Measurements from ENCODE around the gene MEGF10. TPM values are rescaled to one million over a fixed set of nuclear protein-coding genes. Genes with fewer than 3 reads are reported as not detected.

Gene MEGF10
- total RNA-seq, 1 donor from 2014 or later, result 13.3 TPM

- no peak overlapping the region for H3K27ac Mint-ChIP-seq
- H3K4me3 Mint-ChIP-seq, result no peak overlapping the region
- H3K36me3 Mint-ChIP-seq, result no peaks in the 10 kb centered on the region
- no peaks in the 10 kb centered on the region for H3K27me3 Mint-ChIP-seq
- no peaks in the 10 kb centered on the region for H3K9me3 Mint-ChIP-seq
- H3K4me1 Mint-ChIP-seq (ENCODE audit: unreplicated experiment), result peaks cover 9% of the 10 kb centered on the region
- no peak for DNase-seq (ENCODE audit: extremely low spot score, unreplicated experiment)
- TF ChIP-seq, protein P1, sequence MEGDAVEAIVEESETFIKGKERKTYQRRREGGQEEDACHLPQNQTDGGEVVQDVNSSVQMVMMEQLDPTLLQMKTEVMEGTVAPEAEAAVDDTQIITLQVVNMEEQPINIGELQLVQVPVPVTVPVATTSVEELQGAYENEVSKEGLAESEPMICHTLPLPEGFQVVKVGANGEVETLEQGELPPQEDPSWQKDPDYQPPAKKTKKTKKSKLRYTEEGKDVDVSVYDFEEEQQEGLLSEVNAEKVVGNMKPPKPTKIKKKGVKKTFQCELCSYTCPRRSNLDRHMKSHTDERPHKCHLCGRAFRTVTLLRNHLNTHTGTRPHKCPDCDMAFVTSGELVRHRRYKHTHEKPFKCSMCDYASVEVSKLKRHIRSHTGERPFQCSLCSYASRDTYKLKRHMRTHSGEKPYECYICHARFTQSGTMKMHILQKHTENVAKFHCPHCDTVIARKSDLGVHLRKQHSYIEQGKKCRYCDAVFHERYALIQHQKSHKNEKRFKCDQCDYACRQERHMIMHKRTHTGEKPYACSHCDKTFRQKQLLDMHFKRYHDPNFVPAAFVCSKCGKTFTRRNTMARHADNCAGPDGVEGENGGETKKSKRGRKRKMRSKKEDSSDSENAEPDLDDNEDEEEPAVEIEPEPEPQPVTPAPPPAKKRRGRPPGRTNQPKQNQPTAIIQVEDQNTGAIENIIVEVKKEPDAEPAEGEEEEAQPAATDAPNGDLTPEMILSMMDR (conservative IDR thresholded peaks at IDR 0.05), result no peak
Observed at GRCh38 chr5:127445328-127445727, 154.7 kb downstream of the MEGF10 start.

DNA sequence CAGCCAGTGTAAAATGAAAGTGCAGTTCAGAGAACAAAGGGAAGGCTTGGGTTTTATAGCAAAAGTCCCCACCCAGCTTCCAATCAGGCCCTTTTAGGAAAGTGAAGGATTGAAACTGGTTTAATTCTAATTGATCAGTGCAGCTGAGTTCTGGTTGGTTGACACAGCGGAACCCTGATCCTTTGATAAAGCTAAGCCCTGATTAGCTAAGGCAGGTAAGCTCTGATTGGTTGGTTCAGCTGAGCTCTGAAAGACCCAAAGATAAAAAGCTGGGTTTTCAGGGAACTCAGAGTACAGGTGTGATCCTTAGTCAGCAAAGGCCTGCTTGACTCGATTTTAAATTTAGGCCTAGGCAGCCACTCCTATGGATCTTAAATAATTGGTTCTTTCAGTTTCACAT, 156.0 kb downstream of the MEGF10 start:
- Mint-ChIP-seq H3K4me3 (no peak overlapping the region), H3K36me3 (no peaks in the 10 kb centered on the region)

GRCh38 chr5:127447827-127448226, 157.2 kb downstream of the MEGF10 start:
- H3K9me3 Mint-ChIP-seq, result no peaks in the 10 kb centered on the region
- no peak overlapping the region for H3K27ac Mint-ChIP-seq
- no peak for DNase-seq (ENCODE audit: extremely low spot score, unreplicated experiment)

More for the DNA sequence above, 156.0 kb downstream of the MEGF10 start:
- Mint-ChIP-seq H3K4me1 (ENCODE audit: unreplicated experiment) (peaks cover 9% of the 10 kb centered on the region), H3K27ac (no peak overlapping the region), H3K27me3 (no peaks in the 10 kb centered on the region), H3K9me3 (no peaks in the 10 kb centered on the region)
- TF ChIP-seq, protein P1 (conservative IDR thresholded peaks at IDR 0.05), result no peak
- no peak for DNase-seq (ENCODE audit: extremely low spot score, unreplicated experiment)

DNA sequence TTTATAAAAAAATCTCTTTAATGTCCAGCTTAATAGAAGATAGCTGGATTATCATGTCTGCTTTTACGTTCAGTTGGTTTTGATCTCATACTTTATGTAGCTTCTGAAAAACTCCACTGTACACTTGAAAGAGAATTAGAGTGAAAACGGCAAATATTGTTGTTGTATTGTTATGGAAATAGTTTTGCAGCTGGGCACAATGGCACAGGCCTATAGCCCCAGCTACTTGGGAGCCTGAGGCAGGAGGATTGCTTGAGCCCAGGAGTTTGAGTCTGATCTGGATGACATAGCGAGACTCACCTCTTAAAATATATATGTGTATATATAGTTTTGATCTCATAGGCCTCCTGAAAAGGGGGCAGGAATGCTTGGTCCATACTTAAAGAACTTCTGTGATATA, 159.4 kb downstream of the MEGF10 start:
- Mint-ChIP-seq H3K4me1 (ENCODE audit: unreplicated experiment) (peaks cover 12% of the 10 kb centered on the region), H3K4me3 (no peak overlapping the region), H3K36me3 (no peaks in the 10 kb centered on the region), H3K27ac (no peak overlapping the region), H3K9me3 (no peaks in the 10 kb centered on the region), H3K27me3 (no peaks in the 10 kb centered on the region)
- TF ChIP-seq, protein P1 (conservative IDR thresholded peaks at IDR 0.05), result no peak
- DNase-seq (ENCODE audit: extremely low spot score, unreplicated experiment), result no peak

More at GRCh38 chr5:127447827-127448226, 157.2 kb downstream of the MEGF10 start:
- TF ChIP-seq, protein P1 (conservative IDR thresholded peaks at IDR 0.05), result no peak
- H3K4me1 Mint-ChIP-seq (ENCODE audit: unreplicated experiment), result peaks cover 12% of the 10 kb centered on the region
- no peaks in the 10 kb centered on the region for H3K36me3 Mint-ChIP-seq
- no peaks in the 10 kb centered on the region for H3K27me3 Mint-ChIP-seq
- H3K4me3 Mint-ChIP-seq, result no peak overlapping the region

DNA sequence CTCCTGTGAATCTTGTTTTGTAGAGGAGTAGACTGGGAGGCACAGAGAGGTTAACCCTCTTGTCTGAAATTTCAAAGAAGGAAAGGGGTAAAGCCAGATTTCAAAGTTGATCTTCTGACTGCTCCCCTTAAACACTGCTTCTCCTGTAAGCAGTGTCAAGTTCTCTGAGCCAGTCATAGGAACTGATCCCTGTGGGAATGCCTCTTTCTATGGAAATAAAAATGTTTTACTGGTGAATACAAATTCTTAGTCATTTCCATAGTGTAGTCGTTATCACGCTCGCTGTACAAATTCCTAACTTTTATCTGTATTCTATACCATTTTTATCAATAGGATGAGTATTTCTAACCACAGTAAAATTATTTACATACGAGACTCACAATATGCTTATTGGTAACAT, 160.5 kb downstream of the MEGF10 start:
- Mint-ChIP-seq H3K4me3 (no peak overlapping the region), H3K27ac (no peak overlapping the region), H3K36me3 (no peaks in the 10 kb centered on the region), H3K27me3 (no peaks in the 10 kb centered on the region), H3K9me3 (no peaks in the 10 kb centered on the region), H3K4me1 (ENCODE audit: unreplicated experiment) (peaks cover 4% of the 10 kb centered on the region)
- TF ChIP-seq, protein P1 (conservative IDR thresholded peaks at IDR 0.05), result no peak
- DNase-seq (ENCODE audit: extremely low spot score, unreplicated experiment), result no peak

GRCh38 chr5:127452626-127453025, 162.0 kb downstream of the MEGF10 start:
- Mint-ChIP-seq H3K27ac (no peak overlapping the region), H3K4me3 (no peak overlapping the region), H3K36me3 (no peaks in the 10 kb centered on the region), H3K27me3 (no peaks in the 10 kb centered on the region), H3K4me1 (ENCODE audit: unreplicated experiment) (peaks cover 4% of the 10 kb centered on the region), H3K9me3 (no peaks in the 10 kb centered on the region)
- TF ChIP-seq, protein P1 (conservative IDR thresholded peaks at IDR 0.05), result no peak
- DNase-seq (ENCODE audit: extremely low spot score, unreplicated experiment), result no peak
